ENCODE measurements around the gene KSR1. TPM values are rescaled to one million over a fixed set of nuclear protein-coding genes. Genes with fewer than 3 reads are reported as not detected.

Gene KSR1
- total RNA-seq, 1 experiment from 2014 or later, result 4.5 TPM

GRCh38 chr17:27577121-27577761 is 121.0 kb downstream of the KSR1 start:
- no peak for DNase-seq
- Mint-ChIP-seq H3K4me1 (ENCODE audit: low read depth, unreplicated experiment) (peaks cover 21% of the 10 kb centered on the region), H3K9me3 (ENCODE audit: low read depth, unreplicated experiment) (no peaks in the 10 kb centered on the region), H3K27ac (ENCODE audit: unreplicated experiment) (no peak overlapping the region), H3K27me3 (ENCODE audit: unreplicated experiment) (no peaks in the 10 kb centered on the region), H3K4me3 (ENCODE audit: low read depth, unreplicated experiment) (no peak overlapping the region), H3K36me3 (ENCODE audit: insufficient read depth, unreplicated experiment) (no peaks in the 10 kb centered on the region)
- intact Hi-C loops (cut with micrococcal nuclease; ENCODE audit: unreplicated experiment), result no loop called here
- no peak for TF ChIP-seq CTCF (IDR thresholded peaks at IDR 0.05; ENCODE audit: unreplicated experiment)
- CTCF ChIA-PET, result no interaction called here
- BruUV-seq (replicated peaks), result no TSS peak

- no peak overlapping the region for H3K4me3 Mint-ChIP-seq (ENCODE audit: low read depth, unreplicated experiment)
- intact Hi-C loops (cut with micrococcal nuclease; ENCODE audit: unreplicated experiment), result no loop called here
- CTCF ChIA-PET, result interaction anchor here (0.7 kb wide), 1 partner anchor 22 kb away, joined by 3 read pairs; no protein-coding TSS in a partner anchor
- peaks cover 21% of the 10 kb centered on the region for H3K4me1 Mint-ChIP-seq (ENCODE audit: low read depth, unreplicated experiment)
- no peak for DNase-seq
- no TSS peak for BruUV-seq (replicated peaks)
- no peaks in the 10 kb centered on the region for H3K27me3 Mint-ChIP-seq (ENCODE audit: unreplicated experiment)
- no peaks in the 10 kb centered on the region for H3K36me3 Mint-ChIP-seq (ENCODE audit: insufficient read depth, unreplicated experiment)
- no peak for TF ChIP-seq CTCF (IDR thresholded peaks at IDR 0.05; ENCODE audit: unreplicated experiment)
- no peak overlapping the region for H3K27ac Mint-ChIP-seq (ENCODE audit: unreplicated experiment)
- no peaks in the 10 kb centered on the region for H3K9me3 Mint-ChIP-seq (ENCODE audit: low read depth, unreplicated experiment)
Measured at GRCh38 chr17:27577884-27578717, 121.9 kb downstream of the KSR1 start.

- no peaks in the 10 kb centered on the region for H3K27me3 Mint-ChIP-seq (ENCODE audit: unreplicated experiment)
- no peak overlapping the region for H3K27ac Mint-ChIP-seq (ENCODE audit: unreplicated experiment)
- CTCF ChIA-PET, result interaction anchor here (0.7 kb wide), 1 partner anchor 21 kb away, joined by 3 read pairs; no protein-coding TSS in a partner anchor
- DNase-seq, result no peak
- intact Hi-C loops (cut with micrococcal nuclease; ENCODE audit: unreplicated experiment), result no loop called here
- peaks cover 21% of the 10 kb centered on the region for H3K4me1 Mint-ChIP-seq (ENCODE audit: low read depth, unreplicated experiment)
- H3K9me3 Mint-ChIP-seq (ENCODE audit: low read depth, unreplicated experiment), result no peaks in the 10 kb centered on the region
- no peak for TF ChIP-seq CTCF (IDR thresholded peaks at IDR 0.05; ENCODE audit: unreplicated experiment)
- H3K36me3 Mint-ChIP-seq (ENCODE audit: insufficient read depth, unreplicated experiment), result no peaks in the 10 kb centered on the region
- no TSS peak for BruUV-seq (replicated peaks)
- no peak overlapping the region for H3K4me3 Mint-ChIP-seq (ENCODE audit: low read depth, unreplicated experiment)
Measured at GRCh38 chr17:27578718-27579085, 122.5 kb downstream of the KSR1 start.

GRCh38 chr17:27579304-27579703 is 123.1 kb downstream of the KSR1 start:
- H3K36me3 Mint-ChIP-seq (ENCODE audit: insufficient read depth, unreplicated experiment), result no peaks in the 10 kb centered on the region
- no peak overlapping the region for H3K27ac Mint-ChIP-seq (ENCODE audit: unreplicated experiment)
- H3K4me1 Mint-ChIP-seq (ENCODE audit: low read depth, unreplicated experiment), result peaks cover 21% of the 10 kb centered on the region
- CTCF ChIA-PET, result no interaction called here
- no peaks in the 10 kb centered on the region for H3K9me3 Mint-ChIP-seq (ENCODE audit: low read depth, unreplicated experiment)
- H3K27me3 Mint-ChIP-seq (ENCODE audit: unreplicated experiment), result no peaks in the 10 kb centered on the region
- H3K4me3 Mint-ChIP-seq (ENCODE audit: low read depth, unreplicated experiment), result no peak overlapping the region
- TF ChIP-seq CTCF (IDR thresholded peaks at IDR 0.05; ENCODE audit: unreplicated experiment), result no peak
- DNase-seq, result no peak
- no TSS peak for BruUV-seq (replicated peaks)
- intact Hi-C loops (cut with micrococcal nuclease; ENCODE audit: unreplicated experiment), result no loop called here
